CD4-positive, alpha-beta T cell treated with Interleukin-15 for 1 hour (primary cell): ENCODE results near the gene ZC3H13.

Source experiments
- DNase-seq: peaks from one replicate; pipeline ENCODE4 v3.0.0-alpha.2; 2020

ZC3H13 gene

GRCh38 chr13:45933203-45933908 lies 119.2 kb downstream of the ZC3H13 start:
- DNase-seq, result no peak

- no peak for DNase-seq
Measured at GRCh38 chr13:45932676-45933075, 119.9 kb downstream of the ZC3H13 start.

GRCh38 chr13:45932172-45932571 lies 120.4 kb downstream of the ZC3H13 start:
- DNase-seq, result no peak

- no peak for DNase-seq
Measured at GRCh38 chr13:45931211-45931610, 121.3 kb downstream of the ZC3H13 start.

GRCh38 chr13:45930177-45930576 lies 122.4 kb downstream of the ZC3H13 start:
- DNase-seq, result no peak

GRCh38 chr13:45928843-45929242 lies 123.7 kb downstream of the ZC3H13 start:
- DNase-seq, result no peak

- no peak for DNase-seq
Measured at GRCh38 chr13:45928176-45928575, 124.4 kb downstream of the ZC3H13 start.

GRCh38 chr13:45926741-45927140 lies 125.8 kb downstream of the ZC3H13 start:
- no peak for DNase-seq

- no peak for DNase-seq
Measured at GRCh38 chr13:45925151-45925550, 127.4 kb downstream of the ZC3H13 start.

GRCh38 chr13:45921162-45921736 lies 131.3 kb downstream of the ZC3H13 start:
- DNase-seq, result no peak

- no peak for DNase-seq
Measured at GRCh38 chr13:45918597-45918996, 133.9 kb downstream of the ZC3H13 start.

GRCh38 chr13:45917019-45917418 lies 135.5 kb downstream of the ZC3H13 start:
- DNase-seq, result no peak

GRCh38 chr13:45915686-45916439 lies 136.7 kb downstream of the ZC3H13 start:
- no peak for DNase-seq

GRCh38 chr13:45909673-45910072 lies 142.9 kb downstream of the ZC3H13 start:
- no peak for DNase-seq

- DNase-seq, result no peak
Measured at GRCh38 chr13:45909089-45909488, 143.5 kb downstream of the ZC3H13 start.

- no peak for DNase-seq
Measured at GRCh38 chr13:45907503-45907902, 145.0 kb downstream of the ZC3H13 start.
